Measurements from ENCODE around the gene SPSB3. TPM values are rescaled to one million over a fixed set of nuclear protein-coding genes. Genes with fewer than 3 reads are reported as not detected.

Gene SPSB3
- total and polyA plus RNA-seq, 2 of the 13 experiments (the other 11 are each of a cell fraction or from before 2014, with no cell fraction given): 13.2 to 21.9 TPM

DNA sequence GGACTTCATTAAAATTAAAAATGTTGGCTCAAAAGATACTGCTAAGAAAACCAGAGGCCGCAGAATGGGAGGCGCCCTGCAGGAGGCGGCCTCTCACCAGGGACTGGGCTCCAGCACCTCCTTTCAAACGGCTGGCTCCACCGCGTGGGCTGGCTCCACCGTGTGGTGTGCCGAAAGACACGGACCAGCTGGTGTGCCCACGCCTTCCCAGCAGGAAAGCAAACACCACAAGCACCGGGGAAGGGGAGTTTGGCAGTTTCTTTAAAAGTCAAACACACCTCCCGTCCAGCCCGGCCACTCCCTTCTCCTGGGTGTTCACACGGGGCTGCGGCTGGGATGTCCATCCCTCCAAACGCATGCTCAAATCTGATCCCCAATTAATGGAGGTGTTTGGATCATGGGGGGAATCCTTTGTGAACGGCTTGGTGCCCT lies 30.4 kb upstream of the SPSB3 start (continued):
- TF ChIP-seq, protein P1, sequence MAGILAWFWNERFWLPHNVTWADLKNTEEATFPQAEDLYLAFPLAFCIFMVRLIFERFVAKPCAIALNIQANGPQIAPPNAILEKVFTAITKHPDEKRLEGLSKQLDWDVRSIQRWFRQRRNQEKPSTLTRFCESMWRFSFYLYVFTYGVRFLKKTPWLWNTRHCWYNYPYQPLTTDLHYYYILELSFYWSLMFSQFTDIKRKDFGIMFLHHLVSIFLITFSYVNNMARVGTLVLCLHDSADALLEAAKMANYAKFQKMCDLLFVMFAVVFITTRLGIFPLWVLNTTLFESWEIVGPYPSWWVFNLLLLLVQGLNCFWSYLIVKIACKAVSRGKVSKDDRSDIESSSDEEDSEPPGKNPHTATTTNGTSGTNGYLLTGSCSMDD (CRISPR knock-in tag; IDR thresholded peaks at IDR 0.05): no peak
- TF ChIP-seq ZSCAN25 (CRISPR knock-in tag; IDR thresholded peaks at IDR 0.05) (0 out of 2 replicates have a peak, but pooled peaks have one; percentile 29), ERF (CRISPR knock-in tag; IDR thresholded peaks at IDR 0.05) (peak; percentile 52; the same call in 1 of the 2 replicates), HNRNPL (IDR thresholded peaks at IDR 0.05; ENCODE audit: low read depth, low read length) (0 out of 2 replicates have a peak, but pooled peaks have one; percentile 43), THAP11 (CRISPR knock-in tag; IDR thresholded peaks at IDR 0.05) (peak; percentile 20; the same call in 1 of the 2 replicates), MTA1 (CRISPR knock-in tag; IDR thresholded peaks at IDR 0.05; ENCODE audit: borderline replicate concordance) (peak; percentile 34; the same call in 1 of the 2 replicates), NRL (CRISPR knock-in tag; IDR thresholded peaks at IDR 0.05; ENCODE audit: borderline replicate concordance) (peak; percentile 72), FOXA3 (CRISPR knock-in tag; IDR thresholded peaks at IDR 0.05) (peak; percentile 28; the same call in 1 of the 2 replicates), ZFY (CRISPR knock-in tag; IDR thresholded peaks at IDR 0.05) (peak; percentile 27; the same call in 1 of the 2 replicates), ZNF766 (CRISPR knock-in tag; IDR thresholded peaks at IDR 0.05; ENCODE audit: borderline replicate concordance) (no peak), MAFG (CRISPR knock-in tag; IDR thresholded peaks at IDR 0.05) (no peak), SP5 (CRISPR knock-in tag; IDR thresholded peaks at IDR 0.05; ENCODE audit: borderline replicate concordance, low read depth) (peak; percentile 24; the same call in 1 of the 2 replicates), SAP130 (CRISPR knock-in tag; IDR thresholded peaks at IDR 0.05; ENCODE audit: low read depth) (peak; percentile 73), SOX13 (IDR thresholded peaks at IDR 0.05) (no peak), SOX13 (CRISPR knock-in tag; conservative IDR thresholded peaks at IDR 0.05 in 1 of 2, IDR thresholded peaks at IDR 0.05 in 1 of 2) (0 out of 4 replicates have a peak, but pooled peaks of 1 of the 2 experiments have one; percentile 34)
- TF ChIP-seq, protein P2, sequence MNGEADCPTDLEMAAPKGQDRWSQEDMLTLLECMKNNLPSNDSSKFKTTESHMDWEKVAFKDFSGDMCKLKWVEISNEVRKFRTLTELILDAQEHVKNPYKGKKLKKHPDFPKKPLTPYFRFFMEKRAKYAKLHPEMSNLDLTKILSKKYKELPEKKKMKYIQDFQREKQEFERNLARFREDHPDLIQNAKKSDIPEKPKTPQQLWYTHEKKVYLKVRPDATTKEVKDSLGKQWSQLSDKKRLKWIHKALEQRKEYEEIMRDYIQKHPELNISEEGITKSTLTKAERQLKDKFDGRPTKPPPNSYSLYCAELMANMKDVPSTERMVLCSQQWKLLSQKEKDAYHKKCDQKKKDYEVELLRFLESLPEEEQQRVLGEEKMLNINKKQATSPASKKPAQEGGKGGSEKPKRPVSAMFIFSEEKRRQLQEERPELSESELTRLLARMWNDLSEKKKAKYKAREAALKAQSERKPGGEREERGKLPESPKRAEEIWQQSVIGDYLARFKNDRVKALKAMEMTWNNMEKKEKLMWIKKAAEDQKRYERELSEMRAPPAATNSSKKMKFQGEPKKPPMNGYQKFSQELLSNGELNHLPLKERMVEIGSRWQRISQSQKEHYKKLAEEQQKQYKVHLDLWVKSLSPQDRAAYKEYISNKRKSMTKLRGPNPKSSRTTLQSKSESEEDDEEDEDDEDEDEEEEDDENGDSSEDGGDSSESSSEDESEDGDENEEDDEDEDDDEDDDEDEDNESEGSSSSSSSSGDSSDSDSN (CRISPR knock-in tag; IDR thresholded peaks at IDR 0.05): peak; percentile 54
- TF ChIP-seq, protein P3, sequence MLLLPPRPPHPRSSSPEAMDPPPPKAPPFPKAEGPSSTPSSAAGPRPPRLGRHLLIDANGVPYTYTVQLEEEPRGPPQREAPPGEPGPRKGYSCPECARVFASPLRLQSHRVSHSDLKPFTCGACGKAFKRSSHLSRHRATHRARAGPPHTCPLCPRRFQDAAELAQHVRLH (CRISPR knock-in tag; IDR thresholded peaks at IDR 0.05; ENCODE audit: borderline replicate concordance, low read depth): peak; percentile 51; the same call in 1 of the 2 replicates
- TF ChIP-seq, protein P4, sequence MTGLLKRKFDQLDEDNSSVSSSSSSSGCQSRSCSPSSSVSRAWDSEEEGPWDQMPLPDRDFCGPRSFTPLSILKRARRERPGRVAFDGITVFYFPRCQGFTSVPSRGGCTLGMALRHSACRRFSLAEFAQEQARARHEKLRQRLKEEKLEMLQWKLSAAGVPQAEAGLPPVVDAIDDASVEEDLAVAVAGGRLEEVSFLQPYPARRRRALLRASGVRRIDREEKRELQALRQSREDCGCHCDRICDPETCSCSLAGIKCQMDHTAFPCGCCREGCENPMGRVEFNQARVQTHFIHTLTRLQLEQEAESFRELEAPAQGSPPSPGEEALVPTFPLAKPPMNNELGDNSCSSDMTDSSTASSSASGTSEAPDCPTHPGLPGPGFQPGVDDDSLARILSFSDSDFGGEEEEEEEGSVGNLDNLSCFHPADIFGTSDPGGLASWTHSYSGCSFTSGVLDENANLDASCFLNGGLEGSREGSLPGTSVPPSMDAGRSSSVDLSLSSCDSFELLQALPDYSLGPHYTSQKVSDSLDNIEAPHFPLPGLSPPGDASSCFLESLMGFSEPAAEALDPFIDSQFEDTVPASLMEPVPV (CRISPR knock-in tag; IDR thresholded peaks at IDR 0.05): no peak
- TF ChIP-seq, protein P5, sequence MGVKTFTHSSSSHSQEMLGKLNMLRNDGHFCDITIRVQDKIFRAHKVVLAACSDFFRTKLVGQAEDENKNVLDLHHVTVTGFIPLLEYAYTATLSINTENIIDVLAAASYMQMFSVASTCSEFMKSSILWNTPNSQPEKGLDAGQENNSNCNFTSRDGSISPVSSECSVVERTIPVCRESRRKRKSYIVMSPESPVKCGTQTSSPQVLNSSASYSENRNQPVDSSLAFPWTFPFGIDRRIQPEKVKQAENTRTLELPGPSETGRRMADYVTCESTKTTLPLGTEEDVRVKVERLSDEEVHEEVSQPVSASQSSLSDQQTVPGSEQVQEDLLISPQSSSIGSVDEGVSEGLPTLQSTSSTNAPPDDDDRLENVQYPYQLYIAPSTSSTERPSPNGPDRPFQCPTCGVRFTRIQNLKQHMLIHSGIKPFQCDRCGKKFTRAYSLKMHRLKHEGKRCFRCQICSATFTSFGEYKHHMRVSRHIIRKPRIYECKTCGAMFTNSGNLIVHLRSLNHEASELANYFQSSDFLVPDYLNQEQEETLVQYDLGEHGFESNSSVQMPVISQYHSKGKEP (CRISPR knock-in tag; IDR thresholded peaks at IDR 0.05): no peak
- TF ChIP-seq, protein P6, sequence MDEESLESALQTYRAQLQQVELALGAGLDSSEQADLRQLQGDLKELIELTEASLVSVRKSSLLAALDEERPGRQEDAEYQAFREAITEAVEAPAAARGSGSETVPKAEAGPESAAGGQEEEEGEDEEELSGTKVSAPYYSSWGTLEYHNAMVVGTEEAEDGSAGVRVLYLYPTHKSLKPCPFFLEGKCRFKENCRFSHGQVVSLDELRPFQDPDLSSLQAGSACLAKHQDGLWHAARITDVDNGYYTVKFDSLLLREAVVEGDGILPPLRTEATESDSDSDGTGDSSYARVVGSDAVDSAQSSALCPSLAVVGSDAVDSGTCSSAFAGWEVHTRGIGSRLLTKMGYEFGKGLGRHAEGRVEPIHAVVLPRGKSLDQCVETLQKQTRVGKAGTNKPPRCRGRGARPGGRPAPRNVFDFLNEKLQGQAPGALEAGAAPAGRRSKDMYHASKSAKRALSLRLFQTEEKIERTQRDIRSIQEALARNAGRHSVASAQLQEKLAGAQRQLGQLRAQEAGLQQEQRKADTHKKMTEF (CRISPR knock-in tag; IDR thresholded peaks at IDR 0.05): peak; percentile 37; the same call in 1 of the 2 replicates

Data from HepG2 (cell line).